HuH-7 (cell line): ENCODE measurements around the gene GH1.
"Not testable (repeated sequence)": the region's sequence is repeated elsewhere in the genome, so short reads cannot be mapped to it uniquely, and the experiment has no call there.

Experiments
- DNase-seq: peaks from one replicate; pipeline ENCODE4 v3.0.0; 2011; ENCODE audit warnings: low spot score

The GH1 gene

GRCh38 chr17:63926164-63926563 is 7.5 kb upstream of the GH1 start:
- no peak for DNase-seq

- DNase-seq: no peak
Measured at GRCh38 chr17:63925615-63926014, 7.0 kb upstream of the GH1 start.

GRCh38 chr17:63922402-63922801 is 3.8 kb upstream of the GH1 start:
- not testable (repeated sequence) for DNase-seq

GRCh38 chr17:63920779-63921178 is 2.1 kb upstream of the GH1 start:
- DNase-seq: not testable (repeated sequence)

- DNase-seq: not testable (repeated sequence)
Measured at GRCh38 chr17:63920050-63920449, 1.4 kb upstream of the GH1 start.

- DNase-seq: peak; percentile 73
Measured at GRCh38 chr17:63919311-63919723, 678 bp upstream of the GH1 start.

- no peak for DNase-seq
Measured at GRCh38 chr17:63918305-63918704, 334 bp downstream of the GH1 start.

- no peak for DNase-seq
Measured at GRCh38 chr17:63917646-63918045, 993 bp downstream of the GH1 start.

GRCh38 chr17:63917206-63917605 is 1.4 kb downstream of the GH1 start:
- not testable (repeated sequence) for DNase-seq

- DNase-seq: no peak
Measured at GRCh38 chr17:63916566-63917185, 2.0 kb downstream of the GH1 start.

GRCh38 chr17:63915753-63916152 is 2.9 kb downstream of the GH1 start:
- DNase-seq: not testable (repeated sequence)

- DNase-seq: no peak
Measured at GRCh38 chr17:63914471-63914870, 4.2 kb downstream of the GH1 start.

GRCh38 chr17:63911657-63912100 is 7.0 kb downstream of the GH1 start:
- DNase-seq: peak; percentile 53

GRCh38 chr17:63911041-63911635 is 7.5 kb downstream of the GH1 start, which contains the start of gene CSHL1:
Gene CSHL1, minus strand, starts transcription at chr17:63911258. Its CDS starts 62 bp downstream, at chr17:63911196.
- DNase-seq: no peak

GRCh38 chr17:63910096-63910495 is 8.5 kb downstream of the GH1 start:
- DNase-seq: no peak

GRCh38 chr17:63909586-63909985 is 9.1 kb downstream of the GH1 start:
- DNase-seq: not testable (repeated sequence)

GRCh38 chr17:63907161-63907778 is 11.4 kb downstream of the GH1 start:
- not testable (repeated sequence) for DNase-seq

- not testable (repeated sequence) for DNase-seq
Measured at GRCh38 chr17:63904796-63905195, 13.8 kb downstream of the GH1 start.

GRCh38 chr17:63903787-63904201 is 14.8 kb downstream of the GH1 start:
- DNase-seq: not testable (repeated sequence)

- DNase-seq: not testable (repeated sequence)
Measured at GRCh38 chr17:63901971-63902370, 16.7 kb downstream of the GH1 start.

GRCh38 chr17:63898899-63899798 is 19.5 kb downstream of the GH1 start:
- not testable (repeated sequence) for DNase-seq
